EH (cell line): Measurements from ENCODE around the gene MED28.
"Not testable (repeated sequence)": the region's sequence is repeated elsewhere in the genome, so short reads cannot be mapped to it uniquely, and the experiment has no call there.

Experiments
- DNase-seq: peaks from one replicate; pipeline ENCODE4 v3.0.0-alpha.2; 2015; ENCODE audit warnings: low read depth

The MED28 gene

GRCh38 chr4:17614416-17615299 is at the start of gene MED28:
Gene MED28 (plus strand): TSS chr4:17614641. CDS start chr4:17614655, 14 bp downstream.
- peak; percentile 96 for DNase-seq

GRCh38 chr4:17565846-17566245 is 48.6 kb upstream of the MED28 start:
- no peak for DNase-seq

GRCh38 chr4:17567271-17567670 is 47.2 kb upstream of the MED28 start:
- DNase-seq, result peak; percentile 79

GRCh38 chr4:17574206-17574605 is 40.2 kb upstream of the MED28 start:
- no peak for DNase-seq

GRCh38 chr4:17575177-17575576 is 39.3 kb upstream of the MED28 start:
- DNase-seq, result not testable (repeated sequence)

- DNase-seq, result peak; percentile 96
Measured at GRCh38 chr4:17576932-17577664, 37.3 kb upstream of the MED28 start, which contains the start of gene LAP3. Gene LAP3 (plus strand): TSS chr4:17577198. CDS start chr4:17577466, 268 bp downstream.

- DNase-seq, result peak; percentile 35
Measured at GRCh38 chr4:17577665-17578481, 36.6 kb upstream of the MED28 start.

GRCh38 chr4:17578482-17578891 is 36.0 kb upstream of the MED28 start:
- DNase-seq, result peak; percentile 26

GRCh38 chr4:17580969-17581368 is 33.5 kb upstream of the MED28 start:
- DNase-seq, result peak; percentile 62

GRCh38 chr4:17583276-17583675 is 31.2 kb upstream of the MED28 start:
- no peak for DNase-seq

- no peak for DNase-seq
Measured at GRCh38 chr4:17583941-17584340, 30.5 kb upstream of the MED28 start.

- DNase-seq, result no peak
Measured at GRCh38 chr4:17584521-17585213, 29.8 kb upstream of the MED28 start.

GRCh38 chr4:17587094-17587822 is 27.2 kb upstream of the MED28 start:
- DNase-seq, result no peak

- no peak for DNase-seq
Measured at GRCh38 chr4:17589355-17589754, 25.1 kb upstream of the MED28 start.

- DNase-seq, result no peak
Measured at GRCh38 chr4:17595471-17596005, 18.9 kb upstream of the MED28 start.

- peak; percentile 34 for DNase-seq
Measured at GRCh38 chr4:17597517-17597916, 16.9 kb upstream of the MED28 start.

- DNase-seq, result no peak
Measured at GRCh38 chr4:17599826-17600225, 14.6 kb upstream of the MED28 start.

- peak; percentile 11 for DNase-seq
Measured at GRCh38 chr4:17605236-17605635, 9.2 kb upstream of the MED28 start.

- peak; percentile 87 for DNase-seq
Measured at GRCh38 chr4:17613761-17614415, 553 bp upstream of the MED28 start.

GRCh38 chr4:17616283-17616682 is 1.8 kb downstream of the MED28 start:
- no peak for DNase-seq
